GM19395 (cell line): Measurements from ENCODE around the gene KRTAP5-6.

Experiments
- ATAC-seq: cut with Tn5 transposase; IDR thresholded peaks from one replicate; pipeline ENCODE4 v1.9.1; 2021; ENCODE audit warnings: mild to moderate bottlenecking, moderate library complexity; ENCODE audit not compliant: unreplicated experiment

The KRTAP5-6 gene

GRCh38 chr11:1701091-1701807 is 4.3 kb downstream of the KRTAP5-6 start:
- no peak for ATAC-seq

GRCh38 chr11:1702506-1702905 is 5.5 kb downstream of the KRTAP5-6 start:
- ATAC-seq = no peak

- ATAC-seq = no peak
Measured at GRCh38 chr11:1703146-1703545, 6.2 kb downstream of the KRTAP5-6 start.

- ATAC-seq = no peak
Measured at GRCh38 chr11:1705126-1706052, 8.4 kb downstream of the KRTAP5-6 start.

- ATAC-seq = no peak
Measured at GRCh38 chr11:1706634-1707400, 9.8 kb downstream of the KRTAP5-6 start.

GRCh38 chr11:1707751-1708150 is 10.8 kb downstream of the KRTAP5-6 start:
- ATAC-seq = no peak

GRCh38 chr11:1708716-1709115 is 11.7 kb downstream of the KRTAP5-6 start:
- ATAC-seq = no peak

- ATAC-seq = no peak
Measured at GRCh38 chr11:1714908-1715885, 18.2 kb downstream of the KRTAP5-6 start.

GRCh38 chr11:1717745-1718144 is 20.8 kb downstream of the KRTAP5-6 start:
- no peak for ATAC-seq

- ATAC-seq = no peak
Measured at GRCh38 chr11:1718326-1718725, 21.3 kb downstream of the KRTAP5-6 start.

- no peak for ATAC-seq
Measured at GRCh38 chr11:1719781-1720180, 22.8 kb downstream of the KRTAP5-6 start.

GRCh38 chr11:1727096-1727690 is 30.2 kb downstream of the KRTAP5-6 start:
- no peak for ATAC-seq

GRCh38 chr11:1727861-1728260 is 30.9 kb downstream of the KRTAP5-6 start:
- ATAC-seq = no peak

GRCh38 chr11:1728301-1728700 is 31.3 kb downstream of the KRTAP5-6 start:
- ATAC-seq = no peak

GRCh38 chr11:1728931-1729691 is 32.1 kb downstream of the KRTAP5-6 start:
- no peak for ATAC-seq

- ATAC-seq = no peak
Measured at GRCh38 chr11:1729692-1730011, 32.7 kb downstream of the KRTAP5-6 start.

- no peak for ATAC-seq
Measured at GRCh38 chr11:1730059-1730629, 33.1 kb downstream of the KRTAP5-6 start.

GRCh38 chr11:1731451-1732059 is 34.6 kb downstream of the KRTAP5-6 start:
- ATAC-seq = no peak
